ENCODE results near the gene UTP15.

UTP15 gene

DNA sequence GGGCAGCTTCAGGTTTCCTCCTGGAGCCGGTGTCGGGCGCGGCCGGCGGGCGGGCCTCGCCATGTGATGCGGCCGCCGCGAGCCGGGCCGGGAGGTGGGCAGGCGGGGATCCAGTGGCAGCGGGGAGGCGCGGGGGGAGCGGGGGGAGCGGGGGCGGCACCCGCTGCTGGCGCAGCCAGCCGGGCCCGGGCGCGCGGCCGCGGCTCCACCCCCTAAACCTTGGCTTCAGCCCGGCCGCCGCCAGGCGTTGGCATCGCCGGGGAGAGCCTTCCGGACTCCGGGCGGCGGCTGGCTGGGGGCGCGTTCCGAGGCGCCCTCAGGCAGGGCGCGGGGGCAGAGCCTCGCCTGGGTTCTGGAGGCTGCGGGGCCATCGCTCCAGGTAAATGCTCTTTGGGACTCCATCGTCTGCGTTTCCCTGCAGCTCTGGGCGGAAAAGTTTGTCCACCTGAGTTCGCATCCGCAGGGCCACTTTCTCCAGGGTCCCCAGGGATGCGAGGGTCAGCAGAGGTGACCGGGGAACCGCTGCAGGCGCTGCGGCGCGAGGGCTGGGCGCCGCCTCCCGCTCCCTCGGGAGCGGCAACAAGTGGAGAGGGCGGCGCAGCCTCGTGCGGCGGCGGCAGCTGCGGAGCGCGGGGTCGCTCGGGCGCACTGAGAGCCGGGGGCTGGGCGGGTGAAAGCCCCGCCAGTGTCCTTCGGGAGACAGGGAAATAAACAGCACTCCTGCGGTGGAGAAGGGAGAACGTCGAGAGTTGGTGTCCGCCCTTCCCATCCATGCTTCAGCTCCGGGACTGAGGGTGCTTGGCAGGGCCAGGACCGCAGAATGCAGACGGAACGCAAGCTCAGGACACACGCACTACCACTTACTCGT lies 60.6 kb downstream of the UTP15 start, which contains the start of gene ARHGEF28:
ARHGEF28 (plus strand) TSS at position 253 of the 868 bp plus-strand sequence. CDS start 58,656 bp downstream, outside the sequence.
- peak within 1 kb of the TSS; percentile 87 for H3K4me3 ChIP-seq (ENCODE audit: low read depth, low read length)
- peak; percentile 73 for DNase-seq (ENCODE audit: low read depth)

DNA sequence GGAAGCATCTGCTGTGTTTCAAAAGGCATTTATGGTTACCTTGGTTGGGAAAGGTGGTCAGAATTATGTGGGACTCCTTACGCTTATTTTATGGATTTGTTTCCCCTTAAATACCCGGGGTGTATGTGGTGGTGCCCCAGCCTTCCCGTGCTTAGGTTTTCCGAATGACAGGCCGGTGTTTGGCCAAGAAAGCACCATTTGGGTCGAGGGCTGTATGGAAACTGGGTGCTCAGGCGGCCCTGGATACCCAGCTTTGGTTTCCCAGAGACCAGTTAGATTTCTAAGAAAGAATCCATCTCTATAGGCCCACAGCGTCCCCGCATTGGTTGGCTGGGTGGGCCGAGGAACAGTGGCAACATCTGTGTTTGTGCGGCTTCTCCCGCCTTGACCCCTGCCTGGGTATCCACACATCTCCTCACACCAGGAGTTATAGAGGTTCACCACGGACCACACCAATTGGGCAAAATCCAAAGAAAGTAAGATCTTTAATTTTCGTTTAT lies 61.3 kb downstream of the UTP15 start:
- TF ChIP-seq, protein P1, sequence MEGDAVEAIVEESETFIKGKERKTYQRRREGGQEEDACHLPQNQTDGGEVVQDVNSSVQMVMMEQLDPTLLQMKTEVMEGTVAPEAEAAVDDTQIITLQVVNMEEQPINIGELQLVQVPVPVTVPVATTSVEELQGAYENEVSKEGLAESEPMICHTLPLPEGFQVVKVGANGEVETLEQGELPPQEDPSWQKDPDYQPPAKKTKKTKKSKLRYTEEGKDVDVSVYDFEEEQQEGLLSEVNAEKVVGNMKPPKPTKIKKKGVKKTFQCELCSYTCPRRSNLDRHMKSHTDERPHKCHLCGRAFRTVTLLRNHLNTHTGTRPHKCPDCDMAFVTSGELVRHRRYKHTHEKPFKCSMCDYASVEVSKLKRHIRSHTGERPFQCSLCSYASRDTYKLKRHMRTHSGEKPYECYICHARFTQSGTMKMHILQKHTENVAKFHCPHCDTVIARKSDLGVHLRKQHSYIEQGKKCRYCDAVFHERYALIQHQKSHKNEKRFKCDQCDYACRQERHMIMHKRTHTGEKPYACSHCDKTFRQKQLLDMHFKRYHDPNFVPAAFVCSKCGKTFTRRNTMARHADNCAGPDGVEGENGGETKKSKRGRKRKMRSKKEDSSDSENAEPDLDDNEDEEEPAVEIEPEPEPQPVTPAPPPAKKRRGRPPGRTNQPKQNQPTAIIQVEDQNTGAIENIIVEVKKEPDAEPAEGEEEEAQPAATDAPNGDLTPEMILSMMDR (IDR thresholded peaks at IDR 0.05; ENCODE audit: insufficient read depth, low read depth, low read length, missing control alignments), result no peak
- DNase-seq (ENCODE audit: low read depth), result no peak
- peak overlapping the region; percentile 87 for H3K4me3 ChIP-seq (ENCODE audit: low read depth, low read length)

More for the DNA sequence above, 60.6 kb downstream of the UTP15 start, which contains the start of gene ARHGEF28:
- TF ChIP-seq, protein P1 (IDR thresholded peaks at IDR 0.05; ENCODE audit: insufficient read depth, low read depth, low read length, missing control alignments), result no peak

DNA sequence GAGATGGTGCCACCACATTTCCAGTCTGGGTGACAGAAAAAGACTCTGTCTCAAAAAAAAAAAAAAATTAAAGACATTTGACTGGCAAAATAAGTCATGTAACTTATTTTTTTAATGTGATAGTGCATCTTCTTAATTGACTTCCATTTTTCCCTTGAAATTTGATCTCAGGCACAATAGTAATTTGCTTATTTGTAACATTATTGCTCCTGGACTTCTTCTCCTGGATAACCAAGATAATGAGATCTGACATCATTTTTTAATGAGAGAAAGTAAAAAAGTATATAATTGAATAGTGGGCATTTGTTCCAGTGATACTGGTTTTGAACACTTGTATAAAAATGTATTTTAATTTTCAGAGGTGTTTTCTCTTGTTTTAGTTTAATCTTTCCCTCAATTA lies 63.9 kb downstream of the UTP15 start:
- TF ChIP-seq, protein P1 (IDR thresholded peaks at IDR 0.05; ENCODE audit: insufficient read depth, low read depth, low read length, missing control alignments), result no peak
- no peak overlapping the region for H3K4me3 ChIP-seq (ENCODE audit: low read depth, low read length)
- DNase-seq (ENCODE audit: low read depth), result no peak

DNA sequence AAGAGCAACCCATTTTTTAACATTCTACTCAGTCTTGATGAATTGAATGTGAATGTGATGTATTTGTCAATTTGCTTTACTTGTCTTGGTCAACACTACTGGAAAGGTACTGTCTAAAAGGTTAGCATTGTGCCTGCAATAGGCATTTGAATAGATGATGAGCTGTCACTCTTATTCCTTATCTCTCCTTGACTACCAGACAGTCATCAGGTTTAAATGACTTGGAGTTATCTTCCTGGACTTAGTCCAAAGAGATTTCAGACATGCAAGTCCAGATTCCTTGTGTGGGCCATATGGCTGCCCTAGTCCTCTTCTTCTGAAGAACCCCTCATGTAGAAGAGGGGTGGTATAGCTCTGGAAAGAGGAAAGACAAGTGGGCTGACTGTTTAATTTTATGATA lies 65.2 kb downstream of the UTP15 start:
- DNase-seq (ENCODE audit: low read depth), result no peak
- H3K4me3 ChIP-seq (ENCODE audit: low read depth, low read length), result no peak overlapping the region
- TF ChIP-seq, protein P1 (IDR thresholded peaks at IDR 0.05; ENCODE audit: insufficient read depth, low read depth, low read length, missing control alignments), result no peak

DNA sequence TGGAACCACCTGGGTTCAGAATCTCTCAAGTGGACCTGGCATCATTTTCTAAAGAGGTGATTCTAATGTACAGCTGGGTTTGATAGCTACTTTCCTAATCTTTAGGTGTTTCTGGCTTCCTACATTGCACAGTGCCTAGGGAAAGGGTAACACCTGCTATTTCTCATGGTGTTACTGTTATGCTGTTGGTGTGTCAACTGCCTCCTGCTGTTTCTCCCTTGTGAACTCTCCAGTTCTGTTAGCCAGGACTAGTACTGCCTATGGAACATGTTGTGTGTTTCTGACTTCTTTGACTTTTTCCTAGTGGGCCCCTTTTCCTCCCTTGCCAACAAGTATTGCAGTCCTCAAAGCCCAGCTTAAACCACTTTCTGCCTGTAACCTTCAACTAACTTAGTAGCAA lies 66.0 kb downstream of the UTP15 start:
- no peak for DNase-seq (ENCODE audit: low read depth)
- no peak overlapping the region for H3K4me3 ChIP-seq (ENCODE audit: low read depth, low read length)
- TF ChIP-seq, protein P1 (IDR thresholded peaks at IDR 0.05; ENCODE audit: insufficient read depth, low read depth, low read length, missing control alignments), result no peak

Measured in GM12865 (cell line).